GM19438 (cell line): ENCODE results near the gene TP53BP1.

Source experiments
- ATAC-seq: cut with Tn5 transposase; IDR thresholded peaks from one replicate; pipeline ENCODE4 v1.9.1; 2021; ENCODE audit warnings: low read depth; ENCODE audit not compliant: unreplicated experiment

The TP53BP1 gene

DNA sequence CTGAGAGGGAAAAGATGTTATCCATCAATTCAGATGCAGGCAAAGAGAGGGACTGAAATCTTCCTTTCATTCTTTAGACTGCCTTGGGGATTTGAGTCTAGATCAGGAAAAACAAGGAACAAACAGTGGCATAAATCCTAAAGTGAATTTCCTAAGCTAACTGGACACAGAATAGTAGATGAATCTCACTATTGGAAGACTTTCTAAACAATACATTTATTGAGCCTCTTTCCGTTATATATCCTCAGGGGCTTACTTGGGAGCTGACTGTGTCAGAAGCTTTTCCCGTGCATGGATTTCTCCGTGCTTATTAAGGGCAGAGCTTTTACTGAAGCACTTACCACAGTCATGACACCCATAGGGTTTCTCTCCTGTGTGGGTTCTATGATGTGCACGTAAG lies 132.1 kb downstream of the TP53BP1 start:
- ATAC-seq, result no peak
